ENCODE data around the gene RHOB. TPM values are rescaled to one million over a fixed set of nuclear protein-coding genes. Genes with fewer than 3 reads are reported as not detected.
"Not testable (repeated sequence)": the region's sequence is repeated elsewhere in the genome, so short reads cannot be mapped to it uniquely, and the experiment has no call there.

RHOB gene
- 10 to 100 TPM; 43.8 to 44.0 TPM for total RNA-seq

DNA sequence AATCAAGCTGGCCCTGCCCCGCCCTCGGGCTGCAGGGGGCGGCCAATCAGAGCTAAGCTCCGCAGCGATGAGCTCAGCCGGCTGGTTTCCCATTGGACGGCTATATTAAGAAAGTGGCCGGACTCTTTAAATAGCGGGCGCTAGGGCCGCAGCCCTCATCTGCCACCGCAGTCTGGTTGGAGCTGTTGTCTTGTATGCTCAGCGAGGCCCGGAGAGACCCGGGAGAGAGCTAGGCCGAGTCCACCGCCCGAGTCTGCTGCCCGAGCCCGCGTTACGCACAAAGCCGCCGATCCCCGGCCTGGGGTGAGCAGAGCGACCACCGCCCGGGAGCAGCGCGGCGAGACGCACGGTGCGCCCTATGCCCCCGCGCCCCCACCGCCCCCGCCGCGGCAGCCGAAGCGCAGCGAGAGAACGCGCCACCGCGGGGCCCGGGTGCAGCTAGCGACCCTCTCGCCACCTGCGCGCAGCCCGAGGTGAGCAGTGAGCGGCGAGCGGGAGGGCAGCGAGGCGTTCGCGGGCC lies at the start of gene RHOB:
Gene RHOB (plus strand): TSS at position 158 of the 520 bp plus-strand sequence. CDS start 392 bp downstream, outside the sequence.
- CTCF ChIA-PET, result interaction anchor here (1.1 to 2.1 kb wide), 7 partner anchors 10 to 204 kb away, joined by 3 to 15 read pairs (median 4); partner anchors contain the start of gene HS1BP3
- POLR2A ChIA-PET, result interaction anchor here (0.6 to 3.0 kb wide), 21 partner anchors 9 to 376 kb away, joined by 3 to 40 read pairs (median 4); partner anchors contain the start of genes HS1BP3 and LDAH

DNA sequence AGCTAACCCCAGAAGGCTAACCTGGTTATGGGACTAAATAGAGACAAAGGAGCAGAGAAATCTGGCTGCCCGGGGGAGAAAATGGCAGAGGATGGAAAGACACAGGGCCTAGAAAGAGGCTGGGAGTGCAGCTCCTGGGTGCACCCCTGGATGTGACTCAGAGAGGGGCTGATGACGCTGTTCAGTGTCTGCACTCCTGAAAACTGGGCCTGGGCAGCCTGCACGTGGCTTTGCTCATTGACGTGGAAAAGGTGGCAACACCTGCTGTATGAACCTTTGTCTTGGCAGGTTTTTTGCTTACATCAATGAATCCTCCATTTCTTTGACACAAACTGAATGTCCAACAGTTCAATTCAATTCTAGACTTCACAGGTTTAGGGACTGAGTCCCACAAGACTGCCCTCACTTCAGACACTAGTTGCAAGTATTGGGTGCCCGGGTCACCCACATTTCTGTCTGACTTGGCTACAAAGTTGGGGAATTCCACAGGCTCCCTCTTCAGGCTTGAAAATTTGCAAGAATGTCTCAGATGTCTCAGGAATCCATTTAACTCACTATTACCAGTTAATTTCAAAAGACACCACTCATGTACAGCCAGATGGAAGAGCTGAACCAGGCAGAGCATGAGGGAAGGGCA lies 48.9 kb upstream of the RHOB start:
- ChIA-PET CTCF (interaction anchor here (2.6 kb wide), 1 partner anchor 13 kb away, joined by 7 read pairs; no protein-coding TSS in a partner anchor), POLR2A (no interaction called here)

DNA sequence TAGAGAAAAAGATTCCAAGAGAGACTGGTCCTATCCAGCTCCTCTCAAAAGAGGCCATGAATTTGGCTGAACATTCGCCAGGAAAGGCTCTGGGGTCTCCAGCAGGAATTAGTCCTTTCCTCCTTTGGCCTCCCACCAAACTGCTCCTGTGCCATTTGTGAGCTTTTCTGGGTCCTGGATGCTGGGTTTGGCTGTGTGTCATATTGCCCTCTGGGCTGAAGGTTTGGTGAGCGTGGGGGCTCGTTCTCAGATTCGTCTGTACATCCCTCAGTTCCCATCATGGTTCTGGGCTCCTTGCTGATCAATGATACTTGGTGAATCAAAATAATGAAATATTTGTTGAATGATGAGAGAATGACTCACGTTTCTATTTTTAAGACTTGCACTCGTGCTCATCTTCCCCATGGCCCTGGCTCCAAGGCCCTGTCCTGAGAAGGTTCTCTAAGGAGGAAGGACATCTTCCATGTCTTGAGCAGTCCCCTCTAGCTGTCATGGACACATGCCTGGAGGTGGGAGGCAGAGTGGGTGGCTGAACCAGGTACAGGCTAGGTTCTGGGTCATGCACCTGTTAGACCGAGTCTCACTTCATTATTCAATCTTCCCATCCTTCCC lies 47.8 kb upstream of the RHOB start:
- POLR2A ChIA-PET, result no interaction called here

DNA sequence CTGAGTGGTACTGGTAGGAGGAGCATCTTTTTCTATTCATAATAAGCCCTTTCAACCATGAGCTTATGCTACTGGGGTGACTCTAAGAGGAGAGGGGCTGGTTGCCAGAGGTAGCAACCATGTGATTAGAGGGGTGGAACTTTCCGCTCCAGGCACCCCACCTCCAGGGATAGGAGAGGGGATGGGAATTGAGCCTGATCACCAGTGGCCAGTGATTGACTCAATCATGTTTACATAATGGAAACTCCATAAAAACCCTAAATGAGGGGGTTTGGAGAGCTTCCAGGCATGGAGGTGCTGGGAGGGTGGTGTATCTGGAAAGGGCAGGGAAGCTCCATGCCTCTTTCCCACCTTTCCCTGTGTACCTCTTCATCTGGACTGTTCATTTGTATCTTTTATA lies 46.6 kb upstream of the RHOB start:
- CTCF ChIA-PET, result interaction anchor here (2.6 kb wide), 1 partner anchor 11 kb away, joined by 7 read pairs; no protein-coding TSS in a partner anchor
- POLR2A ChIA-PET, result no interaction called here

More for the DNA sequence above, 47.8 kb upstream of the RHOB start:
- CTCF ChIA-PET, result interaction anchor here (2.6 kb wide), 1 partner anchor 12 kb away, joined by 7 read pairs; no protein-coding TSS in a partner anchor

DNA sequence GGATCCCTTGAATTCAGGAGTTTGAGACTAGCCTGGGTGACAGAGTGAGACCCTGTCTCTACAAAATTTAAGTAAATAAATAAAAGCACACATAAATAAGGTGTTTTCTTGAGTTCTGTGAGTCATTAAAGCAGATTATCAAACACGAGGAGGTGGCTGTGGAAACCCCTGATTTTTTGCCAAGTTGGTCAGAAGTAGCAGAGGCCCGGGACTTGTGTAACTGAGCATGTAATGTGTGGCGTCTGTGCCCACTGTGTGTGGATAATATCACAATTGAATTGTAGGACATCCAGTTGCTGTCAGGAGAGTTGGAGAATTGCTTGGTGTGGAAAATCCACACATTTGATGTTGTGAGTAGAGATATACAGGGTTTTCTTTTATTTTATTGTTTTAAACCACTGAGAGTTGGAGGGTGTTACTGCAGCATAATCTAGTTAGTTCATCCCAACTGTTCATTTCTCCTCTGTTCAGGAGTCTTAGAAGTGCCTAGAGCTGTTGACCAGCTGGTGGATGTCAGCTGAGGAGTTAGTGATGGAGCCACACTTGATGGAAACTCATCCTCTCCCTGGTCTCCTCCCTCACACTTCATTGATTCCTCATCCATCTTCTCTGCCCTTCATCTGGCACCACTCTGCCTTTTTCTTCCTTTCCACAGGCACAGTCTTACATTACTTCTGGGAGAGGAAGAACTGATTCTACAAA lies 45.9 kb upstream of the RHOB start:
- CTCF ChIA-PET, result interaction anchor here (2.6 kb wide), 1 partner anchor 10 kb away, joined by 7 read pairs; no protein-coding TSS in a partner anchor
- POLR2A ChIA-PET, result no interaction called here

DNA sequence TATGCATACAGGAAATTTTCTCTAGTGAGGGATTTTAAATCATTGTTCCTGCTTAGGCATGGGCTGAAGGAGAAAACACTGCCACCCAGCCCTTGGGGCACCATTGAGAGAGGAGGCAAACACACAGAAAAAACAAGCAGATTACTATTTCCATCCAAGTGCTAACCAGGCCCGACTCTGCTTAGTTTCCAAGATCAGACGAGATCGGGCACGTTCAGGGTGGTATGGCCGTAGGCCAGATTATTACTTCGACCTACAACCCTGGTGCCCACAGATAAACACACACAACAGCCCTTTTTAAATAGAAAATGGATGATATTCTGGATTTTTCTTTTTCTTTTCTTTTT lies 45.4 kb upstream of the RHOB start:
- ChIA-PET CTCF (interaction anchor here (0.7 kb wide), 1 partner anchor 9 kb away, joined by 3 read pairs; no protein-coding TSS in a partner anchor), POLR2A (no interaction called here)

DNA sequence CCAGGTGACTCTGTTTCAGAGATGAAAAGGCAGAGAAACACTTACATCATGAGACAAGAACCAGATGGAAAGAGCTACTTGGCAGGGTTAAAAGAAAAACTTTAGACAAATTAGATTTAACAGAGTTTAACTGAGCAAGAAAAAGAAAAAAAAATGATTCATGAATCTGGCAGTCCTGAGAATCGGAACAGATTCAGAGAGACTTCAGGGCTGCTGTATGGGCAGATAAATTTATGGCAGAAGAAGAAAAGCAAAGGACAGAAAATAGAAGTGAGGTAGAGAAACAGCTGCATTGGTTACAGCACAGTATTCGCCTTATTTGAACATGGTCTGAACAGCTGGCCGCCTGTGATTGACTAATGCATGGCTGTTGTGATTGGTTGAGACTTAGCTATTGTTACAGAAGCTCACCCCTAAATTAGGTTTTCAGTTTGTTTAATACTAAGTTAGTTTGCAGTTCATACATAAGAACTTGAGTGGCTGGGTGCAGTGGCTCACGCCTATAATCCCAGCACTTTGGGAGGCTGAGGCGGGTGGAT lies 43.0 kb upstream of the RHOB start:
- POLR2A ChIA-PET, result interaction anchor here (0.7 kb wide), 1 partner anchor 612 kb away, joined by 7 read pairs; no protein-coding TSS in a partner anchor
- CTCF ChIA-PET, result no interaction called here

DNA sequence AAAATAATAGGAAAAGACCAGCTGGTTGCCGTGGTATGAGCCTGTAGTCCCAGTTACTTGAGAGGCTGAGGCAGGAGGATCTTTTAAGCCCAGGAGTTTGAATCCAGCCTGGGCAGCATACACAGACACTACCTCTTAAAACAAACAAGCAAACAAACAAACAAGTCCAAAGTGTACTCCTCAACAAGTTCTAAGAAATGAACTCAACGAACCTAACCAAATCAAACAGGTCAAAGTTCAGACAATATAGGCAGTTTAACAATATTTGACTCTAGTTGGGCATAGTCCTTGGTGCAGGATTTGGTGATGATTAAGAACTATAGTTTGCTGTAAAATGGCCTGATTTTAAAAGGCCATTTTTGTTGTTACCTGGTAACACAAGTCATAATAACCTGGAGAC lies 41.9 kb upstream of the RHOB start:
- CTCF ChIA-PET, result interaction anchor here (1.2 kb wide), 1 partner anchor 44 kb away, joined by 3 read pairs; no protein-coding TSS in a partner anchor
- POLR2A ChIA-PET, result no interaction called here

DNA sequence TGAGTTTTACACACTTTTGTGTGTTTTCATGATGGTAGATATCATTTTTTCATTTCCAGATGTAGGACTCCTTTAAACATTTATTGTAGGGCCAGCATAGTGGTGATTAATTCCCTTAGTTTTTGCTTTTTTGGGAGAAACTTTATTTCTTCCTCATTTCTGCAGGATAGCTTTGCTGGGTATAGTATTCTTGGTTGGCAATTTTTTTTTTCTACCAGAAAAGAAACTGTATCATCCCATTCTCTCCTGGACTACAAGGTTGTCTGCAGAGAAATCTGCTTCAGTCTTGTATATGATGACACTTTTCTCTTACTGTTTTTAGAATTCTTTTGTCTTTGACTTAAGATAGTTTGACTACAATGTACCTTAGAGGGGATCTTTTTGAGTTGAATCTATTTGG lies 37.8 kb upstream of the RHOB start:
- ChIA-PET POLR2A (no interaction called here), CTCF (interaction anchor here (2.3 kb wide), 1 partner anchor 15 kb away, joined by 11 read pairs; no protein-coding TSS in a partner anchor)

DNA sequence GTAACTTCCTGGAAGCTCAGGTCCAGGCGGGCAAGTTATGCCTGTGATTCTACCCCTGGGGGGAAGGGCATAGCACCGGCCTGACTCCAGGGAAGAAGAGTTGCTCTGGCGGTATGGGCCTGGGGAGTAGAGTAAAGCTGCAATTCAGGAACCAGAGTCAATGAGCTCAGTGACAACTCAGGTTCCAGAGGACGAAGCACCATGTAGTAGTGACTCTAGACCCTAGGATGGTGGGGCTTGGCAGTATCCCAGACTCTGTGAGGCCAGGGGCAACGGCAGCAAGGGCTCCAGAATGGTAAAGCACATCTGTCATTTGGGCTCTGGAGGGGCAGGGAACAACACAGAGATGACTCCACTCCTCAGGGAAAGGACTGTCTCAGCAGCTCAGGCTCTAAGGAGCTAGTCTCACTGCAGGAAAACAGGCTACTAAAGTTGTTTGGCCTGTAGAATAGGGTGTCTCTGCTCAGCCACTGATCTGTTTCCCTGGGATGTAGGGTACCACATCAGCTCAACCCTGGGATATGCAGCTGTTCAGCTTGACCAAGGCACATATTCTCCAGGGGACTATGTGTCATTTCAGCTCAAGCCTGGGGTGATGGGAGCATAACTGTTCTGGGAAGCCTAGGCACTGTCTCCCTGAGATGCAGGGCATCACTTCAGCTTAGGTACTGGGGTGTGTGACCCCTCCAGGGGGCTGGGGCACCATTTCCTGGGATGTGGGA lies 36.2 kb upstream of the RHOB start:
- ChIA-PET POLR2A (interaction anchor here (1.6 kb wide), 1 partner anchor 36 kb away, joined by 4 read pairs; the partner anchor contains the start of gene RHOB), CTCF (interaction anchor here (0.5 to 3.6 kb wide), 19 partner anchors 9 to 302 kb away, joined by 3 to 22 read pairs (median 3); partner anchors contain the start of gene HS1BP3)

DNA sequence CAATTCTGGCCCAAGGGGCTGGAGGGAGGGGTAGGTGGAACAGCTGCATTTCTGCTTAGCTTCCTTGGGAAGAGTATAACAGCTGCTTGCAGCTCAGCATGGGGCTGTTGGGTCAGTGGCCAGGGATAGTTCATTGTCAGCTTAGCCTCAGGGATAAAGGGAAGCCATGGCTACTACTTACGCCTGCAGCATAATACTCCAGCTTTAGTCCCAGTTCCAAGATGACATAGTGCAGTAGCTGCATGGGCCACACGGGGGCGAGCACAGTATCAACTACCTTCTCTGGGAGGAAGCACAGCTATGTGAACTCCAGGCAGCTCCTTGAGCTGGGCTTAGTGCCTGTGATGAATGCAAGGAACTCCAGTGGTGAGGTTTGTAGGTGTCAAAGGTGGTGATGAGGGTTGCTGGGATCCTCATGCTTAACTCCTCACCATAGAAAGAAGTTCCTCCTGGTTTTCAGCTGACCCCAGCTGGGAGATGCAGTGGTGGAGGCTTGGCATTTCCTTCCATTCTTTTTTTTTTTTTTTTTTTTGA lies 35.4 kb upstream of the RHOB start:
- CTCF ChIA-PET, result interaction anchor here (0.6 to 3.6 kb wide), 15 partner anchors 10 to 486 kb away, joined by 3 to 22 read pairs (median 4); partner anchors contain the start of gene HS1BP3
- POLR2A ChIA-PET, result interaction anchor here (0.6 to 1.6 kb wide), 2 partner anchors 36 to 223 kb away, joined by 3 to 4 read pairs; partner anchors contain the start of gene RHOB

DNA sequence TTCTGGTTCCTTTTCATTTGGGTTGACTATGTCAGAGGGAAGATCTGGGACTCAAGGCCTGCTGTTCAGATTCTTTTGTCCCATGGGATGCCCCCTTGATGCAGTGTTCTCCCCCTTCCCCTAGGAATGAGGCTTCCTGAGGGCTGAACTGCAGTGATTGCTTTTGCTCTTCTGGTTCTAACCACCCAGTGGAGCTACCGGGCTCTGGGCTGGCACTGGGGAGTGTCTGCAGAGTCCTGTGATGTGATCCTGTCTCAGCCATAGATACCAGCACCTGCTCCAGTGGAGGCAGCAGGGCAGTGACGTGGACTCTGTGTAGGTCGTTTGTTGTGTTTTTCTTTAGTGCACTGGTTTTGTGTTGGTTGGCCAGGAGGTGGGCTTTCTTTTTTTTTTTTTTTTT lies 32.1 kb upstream of the RHOB start:
- ChIA-PET CTCF (interaction anchor here (0.7 to 1.6 kb wide), 5 partner anchors 9 to 229 kb away, joined by 3 to 5 read pairs (median 4); no protein-coding TSS in a partner anchor), POLR2A (no interaction called here)

DNA sequence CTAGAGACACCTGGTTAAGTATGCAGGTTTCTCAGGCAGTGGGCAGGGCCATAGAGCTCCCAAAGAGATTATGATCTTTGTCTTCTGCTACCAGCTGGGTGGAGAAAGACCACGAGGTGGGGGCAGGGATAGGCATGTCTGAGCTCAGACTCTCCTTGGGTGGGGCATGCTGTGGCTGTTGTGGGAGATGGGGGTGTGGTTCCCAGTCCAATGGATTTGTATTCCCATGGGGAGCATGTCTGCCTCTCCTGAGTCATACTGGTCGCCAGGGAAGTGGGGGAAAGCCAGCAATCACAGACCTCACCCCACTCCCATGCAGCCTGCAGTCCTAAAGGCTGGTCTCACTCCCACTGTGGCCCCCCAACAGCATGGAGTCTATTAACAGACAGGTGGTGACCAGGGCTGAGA lies 31.4 kb upstream of the RHOB start:
- CTCF ChIA-PET, result interaction anchor here (0.5 to 1.6 kb wide), 3 partner anchors 20 to 229 kb away, joined by 4 to 5 read pairs (median 4); no protein-coding TSS in a partner anchor
- POLR2A ChIA-PET, result no interaction called here

DNA sequence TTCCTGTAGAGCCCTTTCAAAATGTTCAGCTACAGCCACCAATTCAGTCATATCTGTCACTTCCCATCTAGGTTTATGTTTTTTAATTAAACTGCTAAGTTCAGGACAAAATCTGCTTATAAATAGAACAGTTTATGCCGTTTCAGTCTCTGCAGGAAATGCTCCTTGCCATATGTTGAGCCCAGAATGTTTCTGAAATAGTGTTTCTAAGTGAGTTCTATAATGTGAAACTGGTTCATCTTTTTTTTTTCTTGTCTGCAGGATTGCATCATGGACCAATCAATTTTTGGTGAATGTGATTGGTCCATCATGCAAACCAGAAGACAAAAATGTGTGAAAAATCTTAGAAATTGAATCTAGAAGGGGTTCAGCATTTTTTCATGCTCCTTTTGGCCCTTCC lies 30.2 kb upstream of the RHOB start:
- CTCF ChIA-PET, result no interaction called here
- POLR2A ChIA-PET, result no interaction called here

DNA sequence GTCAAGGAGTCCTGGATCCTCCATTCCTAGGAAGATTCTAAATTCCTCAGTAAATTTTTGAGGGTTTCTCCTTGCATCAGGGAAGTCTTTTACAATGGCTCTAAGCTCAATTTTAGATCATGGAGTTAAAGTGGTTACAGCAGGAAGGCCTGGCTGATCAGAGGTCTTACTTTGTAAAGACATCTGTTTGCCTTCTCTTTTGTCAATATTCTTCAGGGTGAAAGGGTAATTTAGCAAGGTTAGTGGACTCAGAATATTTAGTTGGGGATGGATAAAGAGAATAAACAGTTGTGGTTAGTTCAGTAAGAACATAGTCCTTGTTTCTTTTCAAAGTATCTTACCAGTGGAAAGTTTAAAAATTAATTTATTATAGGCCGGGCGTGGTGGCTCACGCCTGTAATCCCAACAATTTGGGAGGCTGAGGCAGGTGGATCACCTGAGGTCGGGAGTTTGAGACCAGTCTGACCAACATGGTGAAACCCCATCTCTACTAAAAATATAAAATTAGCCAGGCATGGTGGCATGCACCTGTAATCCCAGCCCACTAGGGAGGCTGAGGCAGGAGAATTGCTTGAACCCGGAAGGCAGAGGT lies 29.5 kb upstream of the RHOB start:
- CTCF ChIA-PET, POLR2A ChIA-PET: not testable (repeated sequence)

DNA sequence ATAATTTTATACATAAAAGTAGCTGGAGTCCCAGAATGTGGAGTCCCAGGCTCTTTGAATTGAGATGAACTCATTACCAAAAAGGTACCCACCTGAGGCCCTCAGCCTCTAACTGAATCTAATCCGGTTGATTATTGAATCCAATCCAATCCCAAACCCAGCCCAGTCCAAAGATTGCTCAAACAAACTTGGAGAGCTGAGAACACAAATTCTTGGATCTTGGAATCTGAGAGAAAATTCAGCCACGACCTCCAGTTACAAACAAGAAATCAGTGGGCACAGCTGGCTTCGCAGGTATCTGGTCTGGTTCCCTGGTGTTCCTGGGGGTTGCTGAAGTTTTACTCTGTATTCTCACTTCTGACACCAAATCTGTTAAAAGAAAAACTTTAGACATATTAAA lies 28.4 kb upstream of the RHOB start:
- ChIA-PET CTCF (interaction anchor here (1.6 kb wide), 1 partner anchor 92 kb away, joined by 4 read pairs; no protein-coding TSS in a partner anchor), POLR2A (no interaction called here)

DNA sequence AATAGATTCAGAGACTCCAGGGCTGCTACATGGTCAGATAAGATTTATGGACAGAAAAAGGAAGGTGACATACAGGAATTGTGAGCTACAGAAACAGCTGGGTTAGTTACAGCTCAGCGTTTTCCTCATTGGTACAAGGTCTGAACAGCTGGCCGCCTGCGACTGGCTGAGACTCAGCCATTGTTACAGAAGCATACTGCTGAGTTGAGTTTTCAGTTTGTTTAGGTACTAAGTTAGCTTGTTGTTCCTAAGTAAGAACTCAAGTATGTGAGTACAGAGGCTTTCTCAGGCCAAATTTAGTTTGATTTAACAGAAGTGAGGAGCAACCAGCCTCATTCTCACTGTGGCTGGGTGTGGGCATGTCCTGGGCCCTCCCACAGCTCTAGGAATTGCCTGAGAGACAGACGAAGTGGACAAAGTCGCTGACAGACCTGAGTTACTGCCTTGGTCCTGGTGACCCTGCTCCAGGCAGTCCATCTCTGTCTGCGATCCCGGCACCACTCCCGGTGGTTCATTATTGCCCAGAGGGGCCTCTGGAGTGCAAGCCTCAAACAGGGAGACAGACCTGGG lies 27.8 kb upstream of the RHOB start:
- ChIA-PET POLR2A (no interaction called here), CTCF (interaction anchor here (1.6 kb wide), 1 partner anchor 93 kb away, joined by 4 read pairs; no protein-coding TSS in a partner anchor)

DNA sequence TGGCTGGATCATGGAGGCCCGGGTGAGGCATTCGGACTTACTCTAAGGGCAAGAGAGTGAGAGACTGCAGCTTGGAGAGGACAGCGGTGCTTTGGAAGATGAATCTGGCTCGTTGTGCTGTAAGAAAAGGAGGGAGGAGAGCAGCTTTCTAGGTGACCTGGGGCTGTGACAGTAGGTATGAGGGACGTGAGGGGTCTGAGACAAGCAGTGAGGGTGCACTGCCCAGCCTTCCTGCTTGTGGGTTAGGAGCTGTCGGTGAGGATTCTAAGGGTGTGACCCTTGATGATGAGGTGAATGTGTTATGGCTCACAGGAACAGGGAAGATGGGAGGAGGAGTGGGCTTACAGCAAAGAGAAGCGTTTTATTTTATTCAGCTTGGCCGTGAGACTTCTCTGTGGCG lies 27.1 kb upstream of the RHOB start:
- CTCF ChIA-PET, result interaction anchor here (1.6 kb wide), 1 partner anchor 93 kb away, joined by 4 read pairs; no protein-coding TSS in a partner anchor
- POLR2A ChIA-PET, result no interaction called here

Data from activated CD8-positive, alpha-beta memory T cell treated with anti-CD3 and anti-CD28 coated beads for 36 hours (primary cell).